HepG2 (cell line): Measurements from ENCODE around the gene DNPEP. TPM values are rescaled to one million over a fixed set of nuclear protein-coding genes. Genes with fewer than 3 reads are reported as not detected.

Experiments
- ATAC-seq: fragments of 200-7000 bp; cut with Tn5 transposase; 3 replicates; pipeline ENCODE4 v1.9.1; 2020; ENCODE audit warnings: mild to moderate bottlenecking, moderate library complexity
- BruUV-seq: library from RNA; stranded (reverse); fragments of 400-500 nt; replicated peaks from 2 replicates; lab custom pipeline; 2021; lab: Mats Ljungman, UMichigan
- CTCF ChIA-PET: fragments of 300-600 bp; formaldehyde crosslinking; extraction: SDS; loops from one replicate; lab custom pipeline; 2021; ENCODE audit warnings: low total read pairs, inconsistent platforms, low intra/inter-chr PET ratio; lab: Yijun Ruan, JAX
- POLR2A ChIA-PET: fragments of 350-600 bp; sonication (Branson Sonifier 250); formaldehyde crosslinking; loops from one replicate; lab custom pipeline; 2020; ENCODE audit warnings: antibody characterized with exemption, inconsistent platforms; lab: Yijun Ruan, JAX
- DNase-seq: peaks from one replicate; pipeline ENCODE4 v3.0.0-alpha.2; 2015; ENCODE audit warnings: low spot score
- FAIRE-seq: peaks from 3 replicates; lab custom pipeline; 2011; peaks lifted over from hg19 to GRCh38; lab: Jason Lieb, UNC
- H2AFZ ChIP-seq: one replicate; pipeline ENCODE4 v1.6.1; 2011; ENCODE audit warnings: low read length, inconsistent platforms
- H3K27ac ChIP-seq: fragments of 300-600 bp; 3 replicates; pipeline ENCODE4 v1.8.0; 2011; ENCODE audit warnings: mixed run types, mild to moderate bottlenecking, mixed read lengths, low read length, inconsistent platforms; ENCODE audit not compliant: insufficient read depth; ENCODE audit errors: extremely low read length
- H3K27me3 ChIP-seq, 2 experiments: fragments of 200-600 bp in 1 of 2; 2 replicates in 1 of 2; 3 replicates in 1 of 2; pipeline versions ENCODE4 v1.6.0 to v1.8.0; 2011; ENCODE audit warnings: low read length in 2 of 2, mild to moderate bottlenecking in 2 of 2, moderate library complexity in 2 of 2, inconsistent platforms in 1 of 2; ENCODE audit not compliant: insufficient read depth in 2 of 2, control insufficient read depth in 1 of 2
- H3K36me3 ChIP-seq, 2 experiments: fragments of 200-600 bp in 1 of 2; replicated peaks in 1 of 2; 2 replicates in 1 of 2; 3 replicates in 1 of 2; pipeline versions ENCODE4 v1.5.1 to v1.8.0; 2011; ENCODE audit warnings: low read length in 2 of 2, inconsistent platforms in 1 of 2; ENCODE audit not compliant: insufficient read depth in 2 of 2, control insufficient read depth in 1 of 2
- H3K4me1 ChIP-seq: 2 replicates; pipeline ENCODE4 v1.5.1; 2012; ENCODE audit warnings: low read length, inconsistent platforms; ENCODE audit not compliant: insufficient read depth
- H3K4me2 ChIP-seq: 2 replicates; pipeline ENCODE4 v1.6.0; 2011; ENCODE audit warnings: low read depth, low read length, inconsistent platforms
- H3K4me3 ChIP-seq, 3 experiments: fragments of 200-600 bp in 1 of 3; sonication (generic), shearing (Covaris generic) in 1 of 3; replicated peaks in 1 of 3; 2 replicates each; pipeline ENCODE4 v1.5.1; 2011 to 2016; ENCODE audit warnings: low read length in 3 of 3, inconsistent platforms in 2 of 3, low read depth in 2 of 3, mild to moderate bottlenecking in 2 of 3, control low read depth in 1 of 3, mixed read lengths in 1 of 3; ENCODE audit not compliant: insufficient read depth in 1 of 3
- H3K79me2 ChIP-seq: one replicate; pipeline ENCODE4 v1.6.1; 2011; ENCODE audit warnings: low read length, inconsistent platforms; ENCODE audit not compliant: insufficient read depth
- H3K9ac ChIP-seq: 2 replicates; pipeline ENCODE4 v1.6.0; 2011; ENCODE audit warnings: mild to moderate bottlenecking, low read depth, low read length, inconsistent platforms; ENCODE audit not compliant: insufficient read depth
- H3K9me3 ChIP-seq: 2 replicates; pipeline ENCODE4 v1.5.1; 2012; ENCODE audit warnings: mild to moderate bottlenecking, low read length
- H4K20me1 ChIP-seq: 2 replicates; pipeline ENCODE4 v1.6.0; 2011; ENCODE audit warnings: inconsistent platforms, mild to moderate bottlenecking, low read length, moderate library complexity; ENCODE audit not compliant: insufficient read depth
- SALL1 ChIP-seq: sonication (generic); formaldehyde crosslinking; IDR thresholded peaks from 2 replicates; pipeline ENCODE4 v1.8.0; 2022; ENCODE audit warnings: mild to moderate bottlenecking, missing genetic modification reagents
- SMAD1 ChIP-seq: sonication (generic); formaldehyde crosslinking; IDR thresholded peaks from 2 replicates; pipeline ENCODE4 v1.4.0; 2020; ENCODE audit warnings: missing genetic modification reagents, low read depth, mild to moderate bottlenecking, borderline replicate concordance
- SYNCRIP ChIP-seq: fragments of 200-400 bp; formaldehyde crosslinking; IDR thresholded peaks from 2 replicates; pipeline ENCODE4 v1.6.1; 2018; ENCODE audit warnings: mild to moderate bottlenecking, low read depth, low read length; ENCODE audit not compliant: insufficient read depth
- ZBTB42 ChIP-seq: sonication (generic); formaldehyde crosslinking; IDR thresholded peaks from 2 replicates; pipeline ENCODE4 v1.5.0; 2020; ENCODE audit warnings: mild to moderate bottlenecking, missing genetic modification reagents
- ZBTB7A ChIP-seq: sonication (generic); formaldehyde crosslinking; IDR thresholded peaks from 2 replicates; pipeline ENCODE4 v1.8.0; 2022; ENCODE audit warnings: mild to moderate bottlenecking, missing genetic modification reagents
- ZNF160 ChIP-seq: sonication (generic); formaldehyde crosslinking; IDR thresholded peaks from 2 replicates; pipeline ENCODE4 v1.8.0; 2022; ENCODE audit warnings: mild to moderate bottlenecking, inconsistent platforms, missing genetic modification reagents
- ZNF253 ChIP-seq: sonication (generic); formaldehyde crosslinking; IDR thresholded peaks from 2 replicates; pipeline ENCODE4 v1.8.0; 2022; ENCODE audit warnings: mild to moderate bottlenecking, missing genetic modification reagents, borderline replicate concordance
- ZNF576 ChIP-seq: sonication (generic); formaldehyde crosslinking; IDR thresholded peaks from 2 replicates; pipeline ENCODE4 v1.4.0; 2020; ENCODE audit warnings: mild to moderate bottlenecking, missing genetic modification reagents
- WGBS: methylation state at CpG from one replicate; pipeline ENCODE4 v1.1.6; 2017; ENCODE audit warnings: low lambda C conversion rate; 5-methylcytosine and 5-hydroxymethylcytosine counted together
- in situ Hi-C: cut with HindIII; loops from 2 replicates; pipeline ENCODE4 v1.10.0; 2017; ENCODE audit warnings: low pct_unique_long_range_greater_than_20kb; ENCODE audit not compliant: extremely low pct_ligation_motif_present
- intact Hi-C: fragments of 100-400 bp; cut with micrococcal nuclease; formaldehyde crosslinking; loops from one replicate; pipeline ENCODE4 v1.10.0; 2022; ENCODE audit not compliant: unreplicated experiment
- polyA plus RNA-seq, 8 experiments: library from polyadenylated mRNA; depleted of rRNA in 3 of 8; stranded (reverse) in 7 of 8; unstranded in 1 of 8; fragments of >200 nt; fragmentation: Illumina TruSeq in 4 of 8; extraction: Trizol in 4 of 8; gene quantifications; 2 replicates each; pipeline versions ENCODE4 v1.2.1 to v1.2.3, GENCODE V29; 2011 to 2016; ENCODE audit warnings: low read depth in 4 of 8, missing spikeins in 1 of 8, mixed read lengths in 1 of 8; ENCODE audit not compliant: insufficient read depth in 1 of 8
- total RNA-seq, 5 experiments: library from RNA; depleted of rRNA; stranded (reverse); fragments of >200 nt; fragmentation: Illumina TruSeq; extraction: Trizol; gene quantifications; 2 replicates each; pipeline ENCODE4 v1.2.3, GENCODE V29; 2016; ENCODE audit warnings: low read depth in 1 of 5
- TF ChIP-seq, protein P1 (sequence below): sonication (generic); formaldehyde crosslinking; IDR thresholded peaks from 2 replicates; pipeline ENCODE4 v1.4.0; 2020; ENCODE audit warnings: missing genetic modification reagents

The DNPEP gene
- total and polyA plus RNA-seq, 2 of the 13 experiments (the other 11 are each of a cell fraction or from before 2014, with no cell fraction given), result 104 to 109 TPM

DNA sequence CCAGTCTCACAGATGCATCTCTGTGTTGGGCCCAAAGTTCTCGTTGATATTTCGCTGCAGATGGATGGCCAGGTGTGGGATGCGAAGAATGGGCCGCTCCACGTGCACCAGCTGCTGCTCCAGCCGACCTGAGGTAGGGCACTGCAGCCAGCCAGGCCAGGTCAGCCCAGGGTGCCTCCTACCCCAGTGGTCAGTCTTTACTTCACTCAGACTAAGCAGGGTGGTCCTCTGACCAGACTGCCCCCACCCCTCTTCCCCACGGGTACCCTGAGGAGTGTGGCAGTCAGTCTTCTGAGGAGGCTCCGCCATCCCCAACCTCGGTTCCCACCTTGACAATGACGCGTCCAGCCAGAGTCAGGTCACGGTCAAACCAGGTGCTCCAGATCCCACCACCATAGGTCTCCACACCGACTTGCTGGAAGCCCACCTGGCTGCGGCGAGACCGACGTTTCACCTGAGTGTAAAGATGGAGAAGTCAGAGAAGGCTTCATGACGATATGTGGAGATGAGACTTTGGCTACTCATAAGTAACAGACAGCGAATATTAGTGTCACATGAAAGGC, 1.7 kb downstream of the DNPEP start:
- peaks cover 30% of the 10 kb centered on the region for H3K4me1 ChIP-seq
- no TSS peak for BruUV-seq
- intact Hi-C loops (loop anchor here (5.0 kb wide), 2 partner anchors 111 to 211 kb away; partner anchors contain the start of genes GMPPA and STK11IP), in situ Hi-C loops (no loop called here)
- H3K9ac ChIP-seq, result peak overlapping the region; percentile 95; the same call in 1 of the 2 replicates
- ChIA-PET CTCF (no interaction called here), POLR2A (interaction anchor here (1.0 to 2.7 kb wide), 2 partner anchors 137 to 157 kb away, joined by 3 to 18 read pairs; partner anchors contain the start of genes CHPF and TMEM198)
- peak overlapping the region; percentile 98 for H3K4me2 ChIP-seq
- no peak overlapping the region for H2AFZ ChIP-seq
- TF ChIP-seq, protein P1, sequence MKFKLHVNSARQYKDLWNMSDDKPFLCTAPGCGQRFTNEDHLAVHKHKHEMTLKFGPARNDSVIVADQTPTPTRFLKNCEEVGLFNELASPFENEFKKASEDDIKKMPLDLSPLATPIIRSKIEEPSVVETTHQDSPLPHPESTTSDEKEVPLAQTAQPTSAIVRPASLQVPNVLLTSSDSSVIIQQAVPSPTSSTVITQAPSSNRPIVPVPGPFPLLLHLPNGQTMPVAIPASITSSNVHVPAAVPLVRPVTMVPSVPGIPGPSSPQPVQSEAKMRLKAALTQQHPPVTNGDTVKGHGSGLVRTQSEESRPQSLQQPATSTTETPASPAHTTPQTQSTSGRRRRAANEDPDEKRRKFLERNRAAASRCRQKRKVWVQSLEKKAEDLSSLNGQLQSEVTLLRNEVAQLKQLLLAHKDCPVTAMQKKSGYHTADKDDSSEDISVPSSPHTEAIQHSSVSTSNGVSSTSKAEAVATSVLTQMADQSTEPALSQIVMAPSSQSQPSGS (CRISPR knock-in tag), result no peak
- 0 out of 2 replicates have a peak, but pooled peaks have one; percentile 21 for TF ChIP-seq ZBTB7A
- TF ChIP-seq SYNCRIP, result no peak
- 0 out of 2 replicates have a peak, but pooled peaks have one; percentile 50 for TF ChIP-seq ZNF253 (CRISPR knock-in tag)
- 0 out of 2 replicates have a peak, but pooled peaks have one; percentile 6 for TF ChIP-seq SMAD1
- TF ChIP-seq ZBTB42, result no peak
- TF ChIP-seq SALL1 (CRISPR knock-in tag), result no peak
- 0 out of 2 replicates have a peak, but pooled peaks have one; percentile 15 for TF ChIP-seq ZNF576 (CRISPR knock-in tag)
- no peak for TF ChIP-seq ZNF160 (CRISPR knock-in tag)
- peaks cover 7% of the 10 kb centered on the region; the same call in 1 of the 2 replicates for H4K20me1 ChIP-seq
- H3K36me3 ChIP-seq, result peaks cover 35 to 51% of the 10 kb centered on the region in 2 experiments
- H3K4me3 ChIP-seq, result peak overlapping the region; percentile 95 to 99 (median 95); a peak in 4 of 6 replicates
- no peaks in the 10 kb centered on the region for H3K9me3 ChIP-seq
- H3K27me3 ChIP-seq, result no peaks in the 10 kb centered on the region; a peak in 1 of 5 replicates
- no peak for ATAC-seq
- 96% methylated on average over 18 of the region's 19 CpGs for WGBS
- DNase-seq, result no peak
- H3K27ac ChIP-seq, result no peak overlapping the region
- H3K79me2 ChIP-seq, result peaks cover 12% of the 10 kb centered on the region
- FAIRE-seq, result no peak
